ENCODE measurements around the gene LRRTM4. TPM values are rescaled to one million over a fixed set of nuclear protein-coding genes. Genes with fewer than 3 reads are reported as not detected.

Gene LRRTM4
- total RNA-seq (2014; rRNA removed; shearing (Covaris generic)) = 14.8 and 15.4 TPM in 2 replicates
- 4.2 and 4.5 TPM in 2 replicates for polyA plus RNA-seq (2016; fragmentation: Nextera tagmentation; extraction: Ambion mirVana)
- long read RNA-seq, partial matches to known transcripts = 0 of 2 reads
- long read RNA-seq, other reads (novel, unspliced or antisense) = 2 of 2 reads

DNA sequence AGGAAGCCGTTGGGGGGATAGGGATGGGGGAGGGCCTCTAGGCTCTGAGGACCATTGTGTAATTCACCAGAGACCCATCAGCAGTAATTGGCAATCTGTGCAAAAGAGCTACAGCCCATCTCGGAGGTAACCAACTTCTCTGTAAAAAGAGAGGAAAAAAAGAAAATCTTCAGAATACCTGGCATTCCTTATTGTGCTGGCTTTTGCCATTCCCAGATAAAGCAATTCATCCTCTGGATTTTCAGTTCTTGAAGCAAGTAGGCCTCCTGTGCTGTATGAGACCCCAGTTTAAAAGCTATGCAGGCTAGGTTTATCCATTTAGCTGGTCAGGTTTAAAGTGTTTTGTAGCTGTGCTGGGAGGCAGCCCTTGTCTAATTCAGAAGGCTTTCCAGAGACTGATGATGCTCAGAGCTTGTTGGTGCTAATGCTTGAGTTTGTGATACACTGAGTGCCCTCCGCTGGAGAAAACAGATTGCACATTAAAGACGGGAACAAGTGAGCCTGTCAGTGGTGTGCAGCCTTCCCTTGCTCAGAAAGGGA, at the start of gene LRRTM4:
Gene LRRTM4, minus strand, starts transcription at position 446 of the 540 bp plus-strand sequence.
- Histone ChIP-seq H3K4me2 (peak within 1 kb of the TSS; percentile 80), H3K79me2 (replicated peaks; ENCODE audit: insufficient read depth) (peaks cover 20% of the 10 kb centered on the region), H3F3A (replicated peaks; ENCODE audit: low read depth) (0 out of 2 replicates have a peak, but pooled peaks cover 3% of the 10 kb centered on the region), H3K9me2 (ENCODE audit: insufficient read depth) (no peaks in the 10 kb centered on the region), H2AFZ (no peak within 1 kb of the TSS), H3K27me3 (ENCODE audit: insufficient read depth) (no peaks in the 10 kb centered on the region), H3K4me1 (ENCODE audit: insufficient read depth) (peaks cover 43% of the 10 kb centered on the region), H3K36me3 (ENCODE audit: insufficient read depth) (no peaks in the 10 kb centered on the region), H3K27ac (ENCODE audit: low read depth) (peak within 1 kb of the TSS; percentile 99), H4K20me1 (replicated peaks; ENCODE audit: insufficient read depth) (no peaks in the 10 kb centered on the region), H3K4me3 (peak within 1 kb of the TSS; percentile 51)
- peaks cover 67% of the 10 kb centered on the region for H3K4me1 Mint-ChIP-seq
- H3K9me3 Mint-ChIP-seq = no peaks in the 10 kb centered on the region; the same call in 2 of the 3 replicates
- peak within 1 kb of the TSS; percentile 95 for H3K27ac Mint-ChIP-seq
- H3K27me3 Mint-ChIP-seq (ENCODE audit: insufficient read depth, low read depth, poor library complexity) = no peaks in the 10 kb centered on the region
- peak within 1 kb of the TSS; percentile 75 for H3K4me3 Mint-ChIP-seq
- peak; percentile 77 for DNase-seq (ENCODE audit: low spot score)
- no peak for TF ChIP-seq CREB1 (CRISPR knock-in tag; IDR thresholded peaks at IDR 0.05; ENCODE audit: low read depth)
- TF ChIP-seq, protein P1, sequence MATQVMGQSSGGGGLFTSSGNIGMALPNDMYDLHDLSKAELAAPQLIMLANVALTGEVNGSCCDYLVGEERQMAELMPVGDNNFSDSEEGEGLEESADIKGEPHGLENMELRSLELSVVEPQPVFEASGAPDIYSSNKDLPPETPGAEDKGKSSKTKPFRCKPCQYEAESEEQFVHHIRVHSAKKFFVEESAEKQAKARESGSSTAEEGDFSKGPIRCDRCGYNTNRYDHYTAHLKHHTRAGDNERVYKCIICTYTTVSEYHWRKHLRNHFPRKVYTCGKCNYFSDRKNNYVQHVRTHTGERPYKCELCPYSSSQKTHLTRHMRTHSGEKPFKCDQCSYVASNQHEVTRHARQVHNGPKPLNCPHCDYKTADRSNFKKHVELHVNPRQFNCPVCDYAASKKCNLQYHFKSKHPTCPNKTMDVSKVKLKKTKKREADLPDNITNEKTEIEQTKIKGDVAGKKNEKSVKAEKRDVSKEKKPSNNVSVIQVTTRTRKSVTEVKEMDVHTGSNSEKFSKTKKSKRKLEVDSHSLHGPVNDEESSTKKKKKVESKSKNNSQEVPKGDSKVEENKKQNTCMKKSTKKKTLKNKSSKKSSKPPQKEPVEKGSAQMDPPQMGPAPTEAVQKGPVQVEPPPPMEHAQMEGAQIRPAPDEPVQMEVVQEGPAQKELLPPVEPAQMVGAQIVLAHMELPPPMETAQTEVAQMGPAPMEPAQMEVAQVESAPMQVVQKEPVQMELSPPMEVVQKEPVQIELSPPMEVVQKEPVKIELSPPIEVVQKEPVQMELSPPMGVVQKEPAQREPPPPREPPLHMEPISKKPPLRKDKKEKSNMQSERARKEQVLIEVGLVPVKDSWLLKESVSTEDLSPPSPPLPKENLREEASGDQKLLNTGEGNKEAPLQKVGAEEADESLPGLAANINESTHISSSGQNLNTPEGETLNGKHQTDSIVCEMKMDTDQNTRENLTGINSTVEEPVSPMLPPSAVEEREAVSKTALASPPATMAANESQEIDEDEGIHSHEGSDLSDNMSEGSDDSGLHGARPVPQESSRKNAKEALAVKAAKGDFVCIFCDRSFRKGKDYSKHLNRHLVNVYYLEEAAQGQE (IDR thresholded peaks at IDR 0.05; ENCODE audit: unreplicated experiment) = no peak
- no peak for TF ChIP-seq JUNB (IDR thresholded peaks at IDR 0.05; ENCODE audit: unreplicated experiment)
- TF ChIP-seq, protein P2, sequence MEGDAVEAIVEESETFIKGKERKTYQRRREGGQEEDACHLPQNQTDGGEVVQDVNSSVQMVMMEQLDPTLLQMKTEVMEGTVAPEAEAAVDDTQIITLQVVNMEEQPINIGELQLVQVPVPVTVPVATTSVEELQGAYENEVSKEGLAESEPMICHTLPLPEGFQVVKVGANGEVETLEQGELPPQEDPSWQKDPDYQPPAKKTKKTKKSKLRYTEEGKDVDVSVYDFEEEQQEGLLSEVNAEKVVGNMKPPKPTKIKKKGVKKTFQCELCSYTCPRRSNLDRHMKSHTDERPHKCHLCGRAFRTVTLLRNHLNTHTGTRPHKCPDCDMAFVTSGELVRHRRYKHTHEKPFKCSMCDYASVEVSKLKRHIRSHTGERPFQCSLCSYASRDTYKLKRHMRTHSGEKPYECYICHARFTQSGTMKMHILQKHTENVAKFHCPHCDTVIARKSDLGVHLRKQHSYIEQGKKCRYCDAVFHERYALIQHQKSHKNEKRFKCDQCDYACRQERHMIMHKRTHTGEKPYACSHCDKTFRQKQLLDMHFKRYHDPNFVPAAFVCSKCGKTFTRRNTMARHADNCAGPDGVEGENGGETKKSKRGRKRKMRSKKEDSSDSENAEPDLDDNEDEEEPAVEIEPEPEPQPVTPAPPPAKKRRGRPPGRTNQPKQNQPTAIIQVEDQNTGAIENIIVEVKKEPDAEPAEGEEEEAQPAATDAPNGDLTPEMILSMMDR (conservative IDR thresholded peaks at IDR 0.05; ENCODE audit: low read depth in 2 of 2) = peak in 1 of 2 experiments; percentile 55; a peak in 2 of 4 replicates
- no peak for TF ChIP-seq ZNF331 (CRISPR knock-in tag; IDR thresholded peaks at IDR 0.05; ENCODE audit: low read depth)
- TF ChIP-seq EZH2phosphoT487 (IDR thresholded peaks at IDR 0.05; ENCODE audit: unreplicated experiment) = no peak
- no peak for TF ChIP-seq POLR2AphosphoS5 (IDR thresholded peaks at IDR 0.05; ENCODE audit: low read depth)
- TF ChIP-seq NANOG (IDR thresholded peaks at IDR 0.05; ENCODE audit: borderline replicate concordance) = 0 out of 2 replicates have a peak, but pooled peaks have one; percentile 14
- peak; percentile 63 for ATAC-seq
- H3K36me3 Mint-ChIP-seq (ENCODE audit: low read depth) = peaks cover 46% of the 10 kb centered on the region

DNA sequence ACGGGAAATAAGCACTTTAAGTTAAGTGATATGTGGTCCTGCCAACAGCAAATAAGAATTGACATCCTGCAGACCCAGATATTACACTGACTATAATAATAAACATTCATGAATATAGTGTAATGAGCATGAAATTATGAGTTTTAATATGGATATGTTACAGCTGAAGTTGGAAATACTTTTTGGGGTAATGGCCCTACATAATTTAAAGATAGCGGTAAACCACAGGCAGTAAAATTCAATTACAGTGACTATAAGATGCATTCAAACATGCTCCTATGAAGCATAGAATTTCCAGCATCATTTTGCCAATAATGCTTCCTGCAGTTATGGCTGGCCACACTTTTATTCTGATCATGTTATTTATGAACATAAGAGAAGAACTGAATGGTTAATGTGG, 49.4 kb upstream of the LRRTM4 start:
- Histone ChIP-seq H3K4me3 (no peak overlapping the region), H3K27ac (ENCODE audit: low read depth) (no peak overlapping the region), H3K27me3 (ENCODE audit: insufficient read depth) (no peaks in the 10 kb centered on the region), H3K4me1 (ENCODE audit: insufficient read depth) (no peaks in the 10 kb centered on the region), H2AFZ (no peak overlapping the region), H4K20me1 (replicated peaks; ENCODE audit: insufficient read depth) (no peaks in the 10 kb centered on the region), H3K79me2 (replicated peaks; ENCODE audit: insufficient read depth) (no peaks in the 10 kb centered on the region; the same call in 1 of the 2 replicates), H3F3A (replicated peaks; ENCODE audit: low read depth) (no peaks in the 10 kb centered on the region), H3K9me2 (ENCODE audit: insufficient read depth) (no peaks in the 10 kb centered on the region), H3K36me3 (ENCODE audit: insufficient read depth) (no peaks in the 10 kb centered on the region), H3K4me2 (no peak overlapping the region)
- H3K4me1 Mint-ChIP-seq = no peaks in the 10 kb centered on the region; the same call in 2 of the 3 replicates
- H3K27me3 Mint-ChIP-seq (ENCODE audit: insufficient read depth, low read depth, poor library complexity) = no peaks in the 10 kb centered on the region
- DNase-seq (ENCODE audit: low spot score) = no peak
- no peak overlapping the region for H3K4me3 Mint-ChIP-seq
- no peak for ATAC-seq
- no peaks in the 10 kb centered on the region for H3K9me3 Mint-ChIP-seq
- no peaks in the 10 kb centered on the region for H3K36me3 Mint-ChIP-seq (ENCODE audit: low read depth)
- H3K27ac Mint-ChIP-seq = no peak overlapping the region
- no peak for TF ChIP-seq EZH2 (IDR thresholded peaks at IDR 0.05; ENCODE audit: low read depth, unreplicated experiment)
- TF ChIP-seq, protein P3, sequence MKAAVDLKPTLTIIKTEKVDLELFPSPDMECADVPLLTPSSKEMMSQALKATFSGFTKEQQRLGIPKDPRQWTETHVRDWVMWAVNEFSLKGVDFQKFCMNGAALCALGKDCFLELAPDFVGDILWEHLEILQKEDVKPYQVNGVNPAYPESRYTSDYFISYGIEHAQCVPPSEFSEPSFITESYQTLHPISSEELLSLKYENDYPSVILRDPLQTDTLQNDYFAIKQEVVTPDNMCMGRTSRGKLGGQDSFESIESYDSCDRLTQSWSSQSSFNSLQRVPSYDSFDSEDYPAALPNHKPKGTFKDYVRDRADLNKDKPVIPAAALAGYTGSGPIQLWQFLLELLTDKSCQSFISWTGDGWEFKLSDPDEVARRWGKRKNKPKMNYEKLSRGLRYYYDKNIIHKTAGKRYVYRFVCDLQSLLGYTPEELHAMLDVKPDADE (IDR thresholded peaks at IDR 0.05) = no peak
- no peak for TF ChIP-seq NANOG (IDR thresholded peaks at IDR 0.05; ENCODE audit: borderline replicate concordance)
- no peak for TF ChIP-seq JUNB (IDR thresholded peaks at IDR 0.05; ENCODE audit: unreplicated experiment)
- TF ChIP-seq CREB1 (CRISPR knock-in tag; IDR thresholded peaks at IDR 0.05; ENCODE audit: low read depth) = no peak
- no peak for TF ChIP-seq EZH2phosphoT487 (IDR thresholded peaks at IDR 0.05; ENCODE audit: unreplicated experiment)
- TF ChIP-seq, protein P1 (IDR thresholded peaks at IDR 0.05; ENCODE audit: unreplicated experiment) = no peak
- TF ChIP-seq ZNF331 (CRISPR knock-in tag; IDR thresholded peaks at IDR 0.05; ENCODE audit: low read depth) = no peak
